Prostate gland (tissue), 2 donors: ENCODE data around the gene ASZ1. TPM values are rescaled to one million over a fixed set of nuclear protein-coding genes. Genes with fewer than 3 reads are reported as not detected.
A peak's percentile ranks its signal among the peaks of the same experiment; 100 is the strongest.

Experiments used
- DNase-seq: peaks from one replicate; pipeline ENCODE4 v3.0.0-alpha.2; 2019; ENCODE audit warnings: low spot score
- H3K27ac ChIP-seq, 2 donors: fragments of 200-600 bp; sonication (generic); 2 replicates each; pipeline ENCODE4 v1.5.1; 2017 to 2019
- H3K27me3 ChIP-seq: fragments of 200-600 bp; sonication (generic); replicated peaks from 2 replicates; pipeline ENCODE4 v1.5.1; 2019; ENCODE audit not compliant: insufficient read depth
- H3K36me3 ChIP-seq, 2 donors: fragments of 200-600 bp; sonication (generic); 1 replicate in 1 of 2; 2 replicates in 1 of 2; pipeline versions ENCODE4 v1.5.1 to v1.8.1; 2017 to 2019
- H3K4me1 ChIP-seq: fragments of 200-600 bp; sonication (generic); replicated peaks from 2 replicates; pipeline ENCODE4 v1.5.1; 2019
- H3K4me3 ChIP-seq, 2 donors: fragments of 200-600 bp; sonication (generic); 2 replicates each; pipeline ENCODE4 v1.5.1; 2017 to 2019
- H3K9me3 ChIP-seq: fragments of 200-600 bp; sonication (generic); 2 replicates; pipeline ENCODE4 v1.5.1; 2017
- POLR2A ChIP-seq: fragments of 450-650 bp; IDR thresholded peaks from one replicate; pipeline ENCODE4 v1.6.1; 2016; ENCODE audit warnings: antibody characterized with exemption, mild to moderate bottlenecking
- POLR2AphosphoS5 ChIP-seq: sonication (generic); formaldehyde crosslinking; IDR thresholded peaks from one replicate; pipeline ENCODE4 v1.6.1; 2017; ENCODE audit warnings: antibody characterized with exemption
- WGBS: methylation state at CpG from one replicate; pipeline ENCODE4 v1.1.5; 2018; 5-methylcytosine and 5-hydroxymethylcytosine counted together
- intact Hi-C: fragments of 100-400 bp; cut with DNase I; formaldehyde crosslinking; loops from one replicate; pipeline ENCODE4 v1.14.2; 2022
- total RNA-seq, 2 donors: library from RNA; depleted of rRNA; stranded (reverse); fragments of >200 nt; gene quantifications; one replicate each; pipeline ENCODE4 v1.1.0, GENCODE V29; 2016
- TF ChIP-seq, protein P1 (sequence below), 4 experiments: fragments of 200-600 bp in 2 of 4; fragments of 450-650 bp in 2 of 4; sonication (generic) in 2 of 4; IDR thresholded peaks; 1 replicate in 3 of 4; 2 replicates in 1 of 4; pipeline ENCODE4 v1.5.1; 2016 to 2019; ENCODE audit warnings: antibody characterized with exemption in 4 of 4, mild to moderate bottlenecking in 2 of 4, moderate library complexity in 2 of 4

ASZ1 gene
- total RNA-seq, 2 donors from 2014 or later: 6.1 TPM; not detected in 1

DNA sequence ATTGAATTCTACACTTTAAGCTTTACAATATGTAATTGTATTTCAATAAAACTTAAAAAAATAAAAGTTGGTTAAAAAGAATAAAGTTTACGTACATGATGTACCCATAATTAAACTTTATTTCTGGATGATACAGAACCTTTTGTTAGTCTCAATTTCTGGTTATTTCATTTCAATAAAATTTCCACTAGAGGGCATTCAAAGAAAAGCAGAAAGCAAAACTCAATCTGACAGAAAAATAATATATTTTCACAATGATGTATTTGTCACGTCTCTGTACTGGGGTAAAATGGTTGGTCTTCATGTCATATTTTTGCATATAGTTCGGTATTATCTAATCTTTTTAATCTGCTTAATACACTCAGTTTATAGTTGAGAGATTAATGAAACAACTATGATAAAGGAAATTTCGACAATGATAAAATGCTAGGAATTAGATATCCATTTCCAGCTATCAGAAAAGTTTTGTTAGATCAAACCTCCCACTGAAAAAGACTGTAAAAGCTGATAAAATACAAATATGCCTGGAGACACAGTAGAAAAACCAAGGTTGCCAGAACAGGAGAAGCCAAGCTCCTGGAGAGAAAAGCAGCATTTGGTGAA, 27.4 kb downstream of the ASZ1 start:
- no peak overlapping the region for H3K4me3 ChIP-seq
- H3K9me3 ChIP-seq: no peaks in the 10 kb centered on the region
- TF ChIP-seq, protein P1, sequence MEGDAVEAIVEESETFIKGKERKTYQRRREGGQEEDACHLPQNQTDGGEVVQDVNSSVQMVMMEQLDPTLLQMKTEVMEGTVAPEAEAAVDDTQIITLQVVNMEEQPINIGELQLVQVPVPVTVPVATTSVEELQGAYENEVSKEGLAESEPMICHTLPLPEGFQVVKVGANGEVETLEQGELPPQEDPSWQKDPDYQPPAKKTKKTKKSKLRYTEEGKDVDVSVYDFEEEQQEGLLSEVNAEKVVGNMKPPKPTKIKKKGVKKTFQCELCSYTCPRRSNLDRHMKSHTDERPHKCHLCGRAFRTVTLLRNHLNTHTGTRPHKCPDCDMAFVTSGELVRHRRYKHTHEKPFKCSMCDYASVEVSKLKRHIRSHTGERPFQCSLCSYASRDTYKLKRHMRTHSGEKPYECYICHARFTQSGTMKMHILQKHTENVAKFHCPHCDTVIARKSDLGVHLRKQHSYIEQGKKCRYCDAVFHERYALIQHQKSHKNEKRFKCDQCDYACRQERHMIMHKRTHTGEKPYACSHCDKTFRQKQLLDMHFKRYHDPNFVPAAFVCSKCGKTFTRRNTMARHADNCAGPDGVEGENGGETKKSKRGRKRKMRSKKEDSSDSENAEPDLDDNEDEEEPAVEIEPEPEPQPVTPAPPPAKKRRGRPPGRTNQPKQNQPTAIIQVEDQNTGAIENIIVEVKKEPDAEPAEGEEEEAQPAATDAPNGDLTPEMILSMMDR (IDR thresholded peaks at IDR 0.05): peak; percentile 17 to 66 (median 48)
- TF ChIP-seq POLR2AphosphoS5: no peak
- H3K4me1 ChIP-seq: no peaks in the 10 kb centered on the region
- intact Hi-C loops: loop anchor here (5.0 kb wide), 2 partner anchors 317 to 702 kb away; no protein-coding TSS in a partner anchor
- no peaks in the 10 kb centered on the region for H3K27me3 ChIP-seq
- no peaks in the 10 kb centered on the region for H3K36me3 ChIP-seq
- no peak for DNase-seq
- 29% methylated on average over 4 of the region's 4 CpGs for WGBS
- no peak overlapping the region for H3K27ac ChIP-seq

DNA sequence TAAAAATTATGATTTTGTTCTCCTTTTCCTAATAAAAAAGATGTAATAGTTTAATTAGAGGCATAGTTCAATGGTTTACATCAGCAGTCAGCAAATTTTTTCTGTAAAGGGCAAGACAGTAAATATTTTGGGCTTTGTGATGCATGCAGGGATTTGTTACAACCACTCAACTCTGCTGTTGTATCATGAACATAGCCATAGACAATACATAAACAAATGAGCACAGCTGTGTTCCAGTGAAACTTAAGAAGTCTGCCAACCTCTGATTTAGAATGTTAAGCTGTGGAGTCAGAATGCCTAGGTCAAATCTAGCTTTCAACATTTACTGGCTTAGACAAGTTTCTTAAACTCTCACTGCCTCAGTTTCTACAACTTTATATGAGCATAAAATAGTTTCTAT, 31.6 kb downstream of the ASZ1 start:
- no peaks in the 10 kb centered on the region for H3K27me3 ChIP-seq
- no peaks in the 10 kb centered on the region for H3K36me3 ChIP-seq
- H3K9me3 ChIP-seq: no peaks in the 10 kb centered on the region
- no peaks in the 10 kb centered on the region for H3K4me1 ChIP-seq
- no peak for TF ChIP-seq POLR2AphosphoS5
- TF ChIP-seq POLR2A: no peak
- TF ChIP-seq, protein P1 (IDR thresholded peaks at IDR 0.05): no peak
- no peak overlapping the region for H3K27ac ChIP-seq
- DNase-seq: no peak
- no peak overlapping the region for H3K4me3 ChIP-seq
- intact Hi-C loops: no loop called here

DNA sequence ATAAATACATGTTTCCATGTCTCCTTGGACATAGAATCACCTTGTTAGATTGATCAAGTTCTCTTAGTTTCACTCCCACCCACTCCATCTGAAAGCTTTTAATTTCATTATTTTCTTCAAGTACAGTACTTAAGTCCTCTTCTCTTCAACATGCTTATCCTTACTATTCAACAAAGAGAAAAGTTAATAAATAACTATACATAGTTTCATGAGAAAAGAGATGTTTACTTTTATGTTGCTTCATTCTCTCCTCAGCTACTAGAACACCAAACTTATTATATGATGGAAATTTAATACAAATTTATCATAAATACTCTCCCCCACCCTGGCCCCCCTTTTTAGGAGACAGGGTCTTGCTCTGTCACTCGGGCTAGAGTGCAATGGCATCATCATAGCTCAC, 33.5 kb downstream of the ASZ1 start:
- intact Hi-C loops: no loop called here
- H3K9me3 ChIP-seq: no peaks in the 10 kb centered on the region

DNA sequence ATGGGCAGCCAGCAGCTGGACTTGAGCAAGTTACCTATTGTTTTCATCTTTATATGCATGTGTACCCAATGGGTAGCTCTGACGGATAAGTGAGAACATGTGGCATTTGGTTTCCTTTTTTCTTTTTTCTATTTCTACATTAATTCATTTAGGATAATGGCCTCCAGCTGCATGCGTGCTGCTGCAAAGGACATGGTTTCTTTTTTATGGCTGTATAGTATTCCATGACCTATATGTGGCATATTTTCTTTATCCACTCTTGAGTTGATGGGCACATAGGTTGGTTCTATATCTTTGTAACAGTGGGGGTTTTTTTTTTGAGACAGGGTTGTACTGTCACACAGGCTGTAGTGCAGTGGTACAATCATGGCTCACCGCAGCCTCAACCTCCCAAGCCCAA, 37.4 kb downstream of the ASZ1 start:
- no peaks in the 10 kb centered on the region for H3K9me3 ChIP-seq
- intact Hi-C loops: loop anchor here (5.0 to 10.0 kb wide), 3 partner anchors 178 to 455 kb away; no protein-coding TSS in a partner anchor
- H3K27me3 ChIP-seq: no peaks in the 10 kb centered on the region
- no peak for DNase-seq
- no peaks in the 10 kb centered on the region for H3K4me1 ChIP-seq
- TF ChIP-seq POLR2A: no peak
- TF ChIP-seq, protein P1 (IDR thresholded peaks at IDR 0.05): no peak
- TF ChIP-seq POLR2AphosphoS5: no peak
- no peak overlapping the region for H3K4me3 ChIP-seq
- H3K36me3 ChIP-seq: no peaks in the 10 kb centered on the region
- no peak overlapping the region for H3K27ac ChIP-seq
- WGBS: 98% methylated on average over 3 of the region's 3 CpGs

More for the DNA sequence above, 33.5 kb downstream of the ASZ1 start:
- Histone ChIP-seq H3K27ac (no peak overlapping the region), H3K27me3 (no peaks in the 10 kb centered on the region), H3K4me1 (no peaks in the 10 kb centered on the region), H3K4me3 (no peak overlapping the region), H3K36me3 (no peaks in the 10 kb centered on the region)
- WGBS: 90% methylated on average over 1 of the region's 1 CpG
- DNase-seq: no peak
- TF ChIP-seq POLR2A (no peak), POLR2AphosphoS5 (no peak)
- TF ChIP-seq, protein P1 (IDR thresholded peaks at IDR 0.05): no peak

DNA sequence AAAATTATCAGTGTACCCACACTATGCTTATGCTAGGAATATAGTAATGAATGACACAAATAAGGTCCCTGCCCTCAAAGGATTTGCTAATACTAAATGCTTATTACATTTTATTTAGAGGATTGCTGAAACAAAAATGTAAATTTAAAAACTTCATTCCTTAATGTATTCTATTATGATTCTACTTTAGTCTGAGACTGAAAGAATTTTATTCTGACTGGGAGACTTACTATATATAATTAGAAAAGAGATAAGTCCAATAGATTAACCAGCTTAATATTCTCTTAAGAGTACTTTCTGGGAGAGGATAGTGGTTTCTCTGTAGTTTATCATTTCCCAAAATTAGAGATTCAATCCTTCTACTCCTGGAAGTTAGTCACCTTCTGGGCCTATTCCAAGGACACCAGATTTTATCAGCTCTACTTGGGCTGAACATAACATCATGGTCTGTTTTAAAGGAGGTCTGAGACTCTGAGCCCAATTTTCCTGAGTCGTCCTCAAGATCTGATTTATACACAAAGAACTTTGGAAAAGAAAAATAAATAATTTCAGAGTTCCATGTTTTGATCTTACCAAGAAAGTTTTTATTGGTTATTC, 41.1 kb downstream of the ASZ1 start:
- no peak for DNase-seq

More for the DNA sequence above, 41.1 kb downstream of the ASZ1 start:
- Histone ChIP-seq H3K36me3 (no peaks in the 10 kb centered on the region), H3K4me3 (no peak overlapping the region), H3K4me1 (no peaks in the 10 kb centered on the region), H3K27me3 (no peaks in the 10 kb centered on the region), H3K9me3 (no peaks in the 10 kb centered on the region), H3K27ac (peak overlapping the region in 1 of 2 donors; percentile 10)
- intact Hi-C loops: loop anchor here (5.0 to 10.0 kb wide), 3 partner anchors 174 to 451 kb away; no protein-coding TSS in a partner anchor
- TF ChIP-seq POLR2A (no peak), POLR2AphosphoS5 (no peak)
- TF ChIP-seq, protein P1 (IDR thresholded peaks at IDR 0.05): no peak
- WGBS: 5% methylated on average over 1 of the region's 1 CpG
